GM21390 (cell line): Measurements from ENCODE around the gene PCSK2.

Source experiments
- ATAC-seq: cut with Tn5 transposase; IDR thresholded peaks from one replicate; pipeline ENCODE4 v1.9.1; 2021; ENCODE audit not compliant: unreplicated experiment

PCSK2 gene

DNA sequence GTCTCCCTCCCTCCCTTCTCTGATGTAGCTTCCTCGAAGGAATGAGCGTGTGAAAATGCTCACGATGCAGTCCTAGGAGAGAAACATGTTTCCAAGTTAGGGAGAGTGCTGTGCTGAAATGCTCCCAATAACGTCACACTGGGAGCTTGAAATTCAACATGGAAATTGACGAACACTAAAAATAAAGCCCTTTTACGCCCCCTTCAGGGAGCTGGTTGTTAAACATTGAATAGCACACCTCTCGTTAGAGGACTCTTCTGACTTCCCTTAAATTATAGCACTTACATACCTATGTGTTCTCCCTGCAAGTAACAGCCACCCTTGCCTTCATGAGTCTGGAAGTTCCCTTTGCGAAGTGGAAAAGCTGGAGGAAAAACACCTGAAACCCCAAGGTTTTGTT is 215.7 kb downstream of the PCSK2 start:
- ATAC-seq: no peak

DNA sequence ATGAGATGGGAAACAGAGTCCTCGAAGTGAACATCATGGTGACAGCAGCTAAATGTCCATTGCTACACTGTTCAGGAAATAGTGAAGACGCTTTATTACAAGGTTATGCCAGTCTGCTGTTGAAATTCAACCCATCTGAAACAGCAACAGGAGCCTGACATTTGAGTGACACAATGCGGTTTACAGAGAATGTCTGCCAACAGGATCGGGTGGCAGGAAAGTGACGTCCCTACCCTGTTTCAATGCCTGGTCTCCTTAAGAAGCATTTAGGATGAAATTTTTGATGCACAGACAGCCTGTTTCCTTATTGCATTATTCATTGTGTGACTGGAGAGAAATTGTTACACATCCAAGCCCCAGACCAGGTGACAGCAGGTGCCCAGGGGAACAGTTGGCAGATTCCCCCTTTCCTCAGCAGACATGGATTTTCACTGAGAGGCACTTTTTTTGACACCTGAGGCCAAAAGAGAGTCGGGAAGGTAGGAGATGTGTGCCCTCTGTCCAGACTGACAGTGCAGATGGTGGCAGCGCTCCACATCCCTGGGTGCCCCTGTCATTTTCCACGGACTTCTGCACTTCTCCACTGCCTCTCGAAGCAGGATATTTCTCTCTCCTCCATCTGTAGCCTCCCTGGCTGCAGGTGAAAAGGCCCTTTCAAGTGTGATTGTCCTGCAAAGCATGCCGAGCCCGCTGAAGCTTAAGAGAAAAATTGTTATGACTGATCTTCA is 216.5 kb downstream of the PCSK2 start:
- ATAC-seq: no peak

DNA sequence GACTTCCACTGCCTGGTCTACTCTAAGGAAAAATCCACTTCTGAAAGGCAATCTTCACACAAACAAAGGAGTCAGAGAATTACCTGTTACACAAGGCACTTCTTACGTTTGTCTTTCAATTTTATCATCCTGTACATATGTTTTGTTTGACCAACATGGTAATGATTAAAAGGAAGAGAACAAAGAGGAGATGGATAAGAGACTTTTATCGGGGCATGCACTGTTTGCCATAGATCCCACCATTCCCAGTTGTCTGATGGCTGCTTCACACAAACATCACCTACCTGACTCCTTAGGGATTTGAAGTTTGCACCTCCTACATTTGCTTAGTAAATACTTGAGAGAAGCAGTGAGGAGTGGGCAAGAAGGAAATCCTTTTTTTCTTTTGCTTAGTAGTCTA is 217.3 kb downstream of the PCSK2 start:
- no peak for ATAC-seq

DNA sequence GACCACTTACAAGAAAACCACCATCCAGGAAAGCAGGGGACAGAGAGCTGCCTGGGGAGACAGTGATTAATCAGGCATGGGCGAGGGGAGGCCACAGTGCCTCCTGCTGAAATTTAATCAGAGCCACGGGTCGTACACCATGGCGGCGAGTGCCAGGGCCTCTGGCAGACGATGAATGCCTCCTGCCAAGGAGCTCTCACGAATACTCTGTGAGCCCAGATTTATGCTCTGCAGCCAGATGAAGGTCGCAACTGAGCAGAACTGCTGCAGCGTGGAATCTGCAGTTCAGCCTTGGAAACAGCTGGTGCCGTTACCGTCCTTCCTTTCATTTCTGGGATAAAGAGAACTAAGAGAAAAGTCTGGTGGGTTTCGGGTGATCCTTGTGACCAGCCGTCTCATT is 218.7 kb downstream of the PCSK2 start:
- no peak for ATAC-seq

DNA sequence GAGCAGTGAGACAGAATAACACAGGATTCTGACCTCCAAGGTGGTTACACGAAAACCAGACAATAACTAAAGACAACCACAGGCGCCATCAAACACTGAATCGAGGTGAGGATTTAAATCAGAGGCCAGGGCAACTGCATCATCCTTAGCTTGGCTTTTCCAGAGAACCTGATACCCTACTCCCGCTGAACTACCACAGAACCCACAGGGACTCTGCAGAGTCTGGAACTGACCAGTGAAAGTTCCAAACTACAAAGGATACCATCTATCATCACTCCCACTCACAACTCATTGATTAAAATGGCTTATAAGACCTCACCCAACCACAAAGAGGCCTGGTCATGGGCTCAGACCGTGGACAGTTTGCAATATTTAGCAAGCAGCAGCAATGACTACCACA is 219.3 kb downstream of the PCSK2 start:
- ATAC-seq: no peak

DNA sequence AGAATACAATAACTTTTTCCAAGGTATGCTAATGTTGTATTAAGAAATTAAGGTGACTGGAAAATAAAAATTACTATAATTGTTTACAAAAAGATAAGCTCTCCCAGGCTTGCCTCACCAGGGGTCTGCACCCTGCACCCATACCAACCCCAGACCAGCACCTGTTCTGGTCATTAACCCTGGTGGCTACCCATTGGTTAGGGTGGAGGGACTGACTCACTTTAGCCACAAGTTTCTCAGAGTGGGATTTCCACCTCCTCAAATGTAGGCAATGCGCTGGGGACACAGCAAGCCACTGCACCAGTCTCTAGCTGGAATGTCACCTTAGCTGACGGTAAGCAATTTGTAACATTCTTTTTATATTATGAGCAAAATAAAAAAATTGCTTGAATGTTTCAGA is 221.2 kb downstream of the PCSK2 start:
- no peak for ATAC-seq

DNA sequence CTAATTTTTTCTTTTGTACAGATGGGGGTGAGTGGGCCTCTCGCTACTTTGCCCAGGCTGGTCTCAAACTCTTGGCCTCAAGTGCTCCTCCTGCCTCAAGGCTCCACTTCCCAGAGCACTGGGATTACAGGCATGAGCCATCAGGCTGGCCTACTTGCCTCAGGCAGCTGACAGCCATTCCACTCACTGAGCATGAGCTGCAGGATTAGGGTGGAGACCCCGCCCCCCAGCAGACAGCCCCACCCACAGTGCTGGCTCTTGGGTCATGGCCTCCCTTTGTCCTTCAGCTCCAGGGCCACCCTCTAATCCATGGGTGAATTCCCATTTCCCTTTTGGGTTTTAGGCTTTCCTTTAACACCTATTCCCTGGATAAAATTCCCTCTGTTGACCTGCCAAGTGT is 222.2 kb downstream of the PCSK2 start:
- ATAC-seq: no peak

DNA sequence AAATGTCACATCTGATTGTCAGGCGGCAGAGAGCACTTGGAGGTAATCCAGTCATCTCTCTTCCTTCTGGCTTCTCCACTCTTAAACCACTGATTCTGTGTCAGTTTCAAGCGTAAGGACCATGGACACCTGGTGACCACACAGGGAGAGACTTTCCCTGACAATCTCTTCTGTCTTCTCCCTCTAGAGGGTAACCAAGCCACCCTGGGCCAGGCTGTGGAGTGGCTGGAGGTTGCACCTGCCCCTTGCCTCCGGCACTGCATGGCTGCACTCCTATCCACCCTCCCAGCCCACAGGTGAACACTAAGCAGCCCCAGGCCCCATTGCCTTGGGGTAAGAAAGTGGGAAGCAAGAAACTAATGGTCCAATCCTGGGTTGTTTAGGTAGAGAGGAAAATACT is 225.6 kb downstream of the PCSK2 start:
- ATAC-seq: no peak

DNA sequence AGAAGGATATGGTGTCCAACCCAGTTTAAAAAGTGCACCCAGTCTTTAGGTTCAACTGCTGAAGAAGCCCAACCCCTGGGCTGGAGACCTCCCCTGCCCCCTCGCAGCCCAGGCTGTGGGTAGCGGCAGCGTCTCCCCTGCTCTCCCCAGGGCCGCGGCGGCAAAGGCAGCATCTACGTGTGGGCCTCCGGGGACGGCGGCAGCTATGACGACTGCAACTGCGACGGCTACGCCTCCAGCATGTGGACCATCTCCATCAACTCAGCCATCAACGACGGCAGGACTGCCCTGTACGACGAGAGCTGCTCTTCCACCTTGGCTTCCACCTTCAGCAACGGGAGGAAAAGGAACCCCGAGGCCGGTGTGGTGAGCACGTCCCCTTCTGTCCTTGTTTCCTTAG is 226.8 kb downstream of the PCSK2 start:
- no peak for ATAC-seq

DNA sequence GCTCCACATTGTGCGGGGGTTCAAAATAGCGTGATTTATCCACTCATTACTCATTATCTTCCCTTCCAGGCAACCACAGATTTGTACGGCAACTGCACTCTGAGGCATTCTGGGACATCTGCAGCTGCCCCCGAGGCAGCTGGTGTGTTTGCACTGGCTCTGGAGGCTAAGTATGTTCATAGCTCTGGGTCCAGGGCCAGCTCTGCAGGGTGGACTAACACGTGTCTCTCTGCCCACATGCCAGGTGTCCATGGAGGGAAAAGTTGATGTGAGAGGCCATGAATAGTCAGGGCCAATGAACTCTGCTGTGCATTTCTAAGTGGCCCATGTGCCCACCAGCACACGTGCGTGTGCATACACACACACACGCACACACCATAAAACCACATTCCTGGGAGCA is 229.4 kb downstream of the PCSK2 start:
- no peak for ATAC-seq

DNA sequence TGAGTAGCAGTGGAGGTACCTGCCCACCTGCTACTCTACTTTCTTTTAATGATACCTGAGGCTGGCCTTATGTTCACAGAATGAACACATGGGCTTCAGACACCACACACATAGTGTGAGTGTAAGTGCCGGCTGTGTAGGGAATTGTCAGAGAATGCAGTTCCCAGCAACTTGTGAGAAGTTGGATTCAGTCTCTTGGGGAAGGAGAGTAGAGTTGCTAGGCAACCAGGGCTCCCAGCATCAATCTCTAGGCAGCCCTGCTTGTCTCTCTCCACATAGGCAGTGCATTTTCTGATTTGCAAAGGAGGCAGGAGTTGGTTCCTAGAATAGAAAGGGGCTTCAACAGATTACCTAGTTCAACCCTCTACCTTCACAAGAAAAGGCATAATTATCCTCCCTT is 230.2 kb downstream of the PCSK2 start:
- no peak for ATAC-seq

DNA sequence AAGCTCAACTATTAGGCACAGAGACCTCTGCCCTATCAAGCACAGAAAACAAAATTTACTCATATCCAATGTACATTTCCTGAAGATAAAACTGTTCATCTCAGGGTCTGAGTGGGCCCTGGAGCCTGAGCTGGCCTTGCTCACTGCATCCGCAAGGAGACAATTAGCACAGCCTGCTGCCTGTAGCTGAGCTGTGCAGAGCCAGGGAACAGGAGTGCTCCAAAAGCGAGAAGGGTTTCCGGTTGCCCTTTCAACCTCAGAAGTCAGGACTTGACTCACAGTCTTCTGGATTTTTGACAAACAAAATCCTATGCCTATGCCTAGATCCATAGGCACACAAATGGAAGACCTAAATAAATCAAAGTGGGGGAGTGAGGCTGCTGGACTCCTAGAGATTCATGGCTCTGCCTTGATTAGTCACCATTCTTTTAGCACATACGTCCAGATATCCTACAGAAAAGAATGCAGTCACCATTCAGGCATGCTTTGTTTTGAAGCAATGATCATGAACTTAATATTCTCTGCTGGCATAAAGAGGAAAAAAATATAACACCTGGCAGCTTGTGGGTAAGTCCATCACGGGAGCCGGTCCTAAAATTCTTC is 230.8 kb downstream of the PCSK2 start:
- ATAC-seq: no peak

DNA sequence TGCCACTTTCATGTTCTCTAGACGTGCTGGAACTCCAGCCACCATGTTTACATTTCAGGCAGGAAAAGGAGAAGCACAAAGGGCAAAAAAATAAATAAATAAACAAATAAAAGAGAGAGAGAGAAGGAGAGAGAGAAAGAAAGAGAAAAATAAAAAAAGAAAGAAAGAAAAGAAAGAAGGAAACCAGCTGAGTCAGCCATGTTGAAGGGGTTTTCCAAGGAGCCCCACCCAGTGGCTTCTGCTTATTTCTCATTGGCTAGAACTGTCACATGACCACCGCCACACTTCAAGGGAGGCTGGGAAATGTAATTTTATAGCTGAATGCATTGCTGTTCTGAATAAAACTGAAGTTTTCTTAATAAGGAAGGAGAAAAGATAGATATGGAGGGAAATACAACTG is 233.3 kb downstream of the PCSK2 start:
- ATAC-seq: no peak

DNA sequence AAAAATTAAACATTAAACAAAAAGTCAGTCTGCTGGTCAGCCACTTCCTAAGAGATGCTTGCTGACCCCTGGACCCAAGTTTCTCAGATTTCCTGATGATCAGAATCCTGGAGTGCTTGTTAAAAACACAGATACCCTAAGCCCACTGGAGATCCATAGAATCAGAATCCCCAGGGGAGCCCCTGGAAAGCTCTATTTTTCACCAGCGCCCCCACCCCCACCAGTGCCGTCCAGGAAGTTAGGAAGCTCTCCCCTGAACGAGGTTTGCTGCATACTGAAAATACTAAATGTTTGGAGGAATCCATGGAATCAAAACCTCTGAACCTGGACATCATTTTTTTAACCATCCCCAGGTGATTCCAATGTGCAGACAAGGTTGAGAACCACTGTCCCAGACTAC is 235.1 kb downstream of the PCSK2 start:
- no peak for ATAC-seq

DNA sequence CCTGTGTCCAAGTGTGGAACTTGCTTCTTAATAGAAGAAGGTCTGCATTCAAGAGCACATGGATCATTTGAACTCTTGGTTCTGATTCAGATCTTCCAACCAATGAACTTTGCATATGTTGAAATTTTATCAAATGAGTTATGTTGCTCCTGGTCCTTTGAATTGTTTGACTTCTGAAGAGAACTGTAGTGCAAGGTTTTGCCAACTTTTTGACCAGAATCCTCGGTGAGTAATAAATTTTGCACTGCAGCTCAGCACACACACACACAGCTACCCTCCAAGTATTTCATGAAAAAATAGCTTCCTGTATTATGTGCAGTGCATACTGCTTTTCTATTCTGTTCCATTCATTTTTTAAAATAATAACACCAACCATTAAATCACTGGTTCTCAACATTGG is 236.9 kb downstream of the PCSK2 start:
- no peak for ATAC-seq

DNA sequence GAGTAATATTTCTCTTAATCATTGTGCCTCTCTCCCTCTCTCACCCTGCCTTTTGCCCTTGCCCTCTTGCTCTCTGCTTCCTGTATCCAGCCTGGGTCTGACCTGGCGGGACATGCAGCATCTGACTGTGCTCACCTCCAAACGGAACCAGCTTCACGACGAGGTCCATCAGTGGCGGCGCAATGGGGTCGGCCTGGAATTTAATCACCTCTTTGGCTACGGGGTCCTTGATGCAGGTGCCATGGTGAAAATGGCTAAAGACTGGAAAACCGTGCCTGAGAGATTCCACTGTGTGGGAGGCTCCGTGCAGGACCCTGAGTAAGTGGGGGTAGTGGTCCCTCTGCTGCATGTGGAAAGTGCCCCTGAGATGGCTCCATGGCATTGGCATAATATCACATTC is 238.4 kb downstream of the PCSK2 start:
- no peak for ATAC-seq

DNA sequence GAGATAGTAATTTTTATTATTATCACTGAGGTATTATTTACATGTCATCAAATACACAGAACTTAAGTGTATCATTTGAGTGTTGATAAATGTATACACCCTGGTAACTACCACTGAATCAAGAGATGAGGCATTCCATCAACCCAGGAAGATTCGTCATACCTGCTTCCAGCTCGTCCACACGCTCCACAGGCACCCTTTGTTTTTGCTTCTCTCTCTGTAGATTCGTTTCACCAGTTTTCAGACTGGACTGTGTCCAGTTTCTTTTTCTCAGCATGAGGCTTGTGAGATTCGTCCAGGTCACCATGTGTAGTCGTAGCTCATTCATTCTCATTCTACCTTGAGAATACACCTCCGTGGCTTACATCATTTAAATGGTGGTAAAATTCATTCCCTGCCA is 239.8 kb downstream of the PCSK2 start:
- ATAC-seq: no peak

DNA sequence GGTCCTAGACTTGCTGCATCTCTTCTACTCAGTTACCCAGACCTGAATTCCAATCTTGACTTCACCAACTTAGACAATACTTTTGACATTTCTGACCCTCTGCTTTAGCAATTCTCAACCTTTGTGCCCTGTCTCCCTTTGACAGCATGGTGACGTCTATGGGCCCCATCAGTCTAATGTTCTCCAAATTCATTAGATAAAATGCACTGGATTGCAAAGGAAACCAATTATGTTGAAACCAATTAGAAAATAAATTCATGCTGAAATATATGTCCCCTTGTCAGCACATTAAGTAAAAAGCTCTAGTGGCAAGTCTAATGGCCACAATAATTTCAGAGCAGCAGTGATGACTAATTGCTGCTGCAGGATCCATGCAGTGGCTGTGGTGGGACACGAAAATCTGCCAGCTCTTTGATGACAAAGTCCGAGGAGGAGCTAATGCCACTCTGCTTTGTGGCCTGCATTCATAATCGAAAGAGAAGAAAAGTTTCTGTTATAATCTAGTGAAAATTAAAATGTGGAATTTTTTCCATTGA is 240.3 kb downstream of the PCSK2 start:
- ATAC-seq: no peak

DNA sequence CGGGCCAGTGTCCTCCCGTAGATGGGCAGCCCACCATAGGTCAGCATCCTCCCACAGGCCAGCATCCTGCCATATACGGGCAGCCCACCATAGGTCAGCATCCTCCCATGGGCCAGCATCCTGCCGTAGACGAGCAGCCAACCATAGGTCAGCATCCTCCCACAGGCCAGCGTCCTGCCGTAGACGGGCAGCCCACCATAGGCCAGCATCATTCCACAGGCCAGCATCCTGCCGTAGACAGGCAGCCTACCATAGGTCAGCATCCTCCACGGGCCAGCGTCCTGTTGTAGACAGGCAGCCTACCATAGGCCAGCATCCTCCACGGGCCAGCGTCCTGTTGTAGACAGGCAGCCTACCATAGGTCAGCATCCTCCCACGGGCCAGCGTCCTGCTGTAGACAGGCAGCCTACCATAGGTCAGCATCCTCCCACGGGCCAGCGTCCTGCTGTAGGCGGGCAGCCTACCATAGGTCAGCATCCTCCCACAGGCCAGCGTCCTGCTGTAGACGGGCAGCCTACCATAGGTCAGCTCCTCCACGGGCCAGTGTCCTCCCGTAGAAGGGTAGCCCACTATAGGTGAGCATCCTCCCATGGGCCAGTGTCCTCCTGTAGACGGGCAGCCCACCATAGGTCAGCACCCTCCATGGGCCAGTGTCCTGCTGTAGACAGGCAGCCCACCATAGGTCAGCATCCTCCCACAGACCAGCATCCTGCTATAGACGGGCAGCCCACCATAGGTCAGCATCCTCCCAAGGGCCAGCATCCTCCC is 241.4 kb downstream of the PCSK2 start:
- no peak for ATAC-seq

DNA sequence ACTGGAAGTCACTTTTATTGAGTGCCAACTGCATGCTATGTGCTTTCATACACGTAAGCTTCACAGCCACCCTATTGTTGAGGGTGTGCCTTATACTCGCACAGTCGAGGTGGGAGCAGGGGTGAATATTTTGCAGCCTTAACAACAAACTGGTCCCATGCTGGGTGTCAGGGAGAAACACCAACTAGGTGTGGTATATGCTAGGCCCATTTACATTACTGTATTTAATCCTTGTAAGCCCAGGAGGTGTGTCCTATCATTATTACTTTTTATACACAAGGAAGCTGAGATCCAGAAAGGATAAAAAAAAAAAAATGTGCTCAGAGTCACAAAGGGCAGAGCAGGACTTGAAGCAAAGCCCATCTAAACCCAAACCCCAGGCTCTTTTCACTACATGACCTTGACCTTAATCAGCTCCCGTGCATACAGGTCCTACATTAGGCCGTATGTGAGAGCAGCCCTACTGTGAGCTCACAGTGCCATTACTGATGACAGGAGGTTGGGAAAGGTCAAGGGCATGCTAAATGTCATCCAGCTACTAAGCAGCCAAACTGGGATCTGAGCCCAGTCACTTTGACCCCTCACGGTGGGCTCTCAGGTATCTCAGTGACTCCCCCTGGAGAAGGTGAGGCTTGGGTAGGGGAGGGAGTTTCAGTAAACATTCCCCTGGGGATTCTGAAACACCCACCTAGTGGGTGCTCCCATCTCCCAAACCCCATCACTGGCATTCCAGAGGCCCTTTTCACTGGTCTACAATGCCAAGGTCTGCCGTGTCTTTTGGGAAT is 242.6 kb downstream of the PCSK2 start:
- no peak for ATAC-seq

DNA sequence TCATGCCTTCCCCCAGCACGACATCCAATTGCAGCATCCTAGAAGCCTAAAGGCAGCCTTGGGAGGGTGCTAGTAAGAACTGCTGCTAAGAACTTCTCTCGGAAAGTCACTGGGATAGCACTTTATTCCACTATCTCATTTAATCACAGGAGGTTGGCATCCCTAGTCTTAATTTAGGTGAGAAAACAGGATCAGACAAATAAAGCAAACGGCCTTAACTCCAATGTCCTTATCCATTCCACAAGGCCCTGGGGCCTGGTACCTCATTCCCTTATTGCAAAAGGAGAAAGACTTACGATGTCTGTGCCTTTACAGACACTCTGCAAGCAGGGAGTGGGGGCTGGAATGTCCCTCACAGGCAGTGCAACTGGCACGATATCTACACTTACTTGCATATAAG is 243.7 kb downstream of the PCSK2 start:
- no peak for ATAC-seq
